ENCODE results near the gene DNAJC22. TPM values are rescaled to one million over a fixed set of nuclear protein-coding genes. Genes with fewer than 3 reads are reported as not detected.

The DNAJC22 gene
- total RNA-seq, 1 experiment from 2014 or later = 0.24 TPM

DNA sequence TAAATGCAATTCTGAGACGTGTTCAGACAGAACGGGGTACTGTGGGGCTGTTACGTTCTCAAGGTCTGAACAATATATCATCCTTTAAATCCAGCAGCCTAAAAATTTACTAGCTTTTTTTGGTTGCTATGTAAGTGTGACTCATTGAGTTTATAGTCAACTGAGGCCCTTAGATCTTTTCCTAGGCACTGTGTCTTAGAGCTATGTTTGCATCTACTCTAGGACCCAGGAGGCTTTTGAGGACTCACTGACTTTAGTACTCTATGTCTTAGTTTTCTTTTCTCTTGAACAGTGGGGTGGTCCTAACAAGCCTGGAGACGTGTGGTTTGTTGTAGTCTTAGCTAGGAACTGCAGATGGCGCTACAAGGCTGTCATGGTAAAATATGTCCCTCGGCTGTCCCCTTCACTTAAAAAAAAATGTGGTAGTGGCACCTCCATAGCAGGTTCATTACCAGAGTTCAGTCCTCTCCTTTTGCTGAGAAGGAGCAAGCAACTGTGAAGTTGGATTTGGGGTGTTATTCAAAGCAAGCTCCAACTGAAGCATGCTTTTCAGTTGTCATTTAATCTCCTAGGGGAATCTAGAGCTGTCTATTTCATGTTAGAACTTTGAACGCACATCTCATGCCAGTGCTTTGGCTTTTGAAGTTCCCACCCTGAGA, 11.9 kb downstream of the DNAJC22 start:
- Mint-ChIP-seq H3K4me3 (no peak overlapping the region), H3K36me3 (no peaks in the 10 kb centered on the region), H3K27me3 (ENCODE audit: low read depth) (peaks cover 3% of the 10 kb centered on the region; the same call in 1 of the 2 replicates), H3K4me1 (no peaks in the 10 kb centered on the region), H3K9me3 (no peaks in the 10 kb centered on the region), H3K27ac (no peak overlapping the region)
- DNase-seq (ENCODE audit: low spot score) (peak; percentile 67), ATAC-seq (peak; percentile 99)
- TF ChIP-seq ZNF138 (CRISPR knock-in tag; conservative IDR thresholded peaks at IDR 0.05) (no peak), CTCF (IDR thresholded peaks at IDR 0.05) (peak; percentile 65), GRHL2 (CRISPR knock-in tag; IDR thresholded peaks at IDR 0.05; ENCODE audit: insufficient replicate concordance, severe bottlenecking) (no peak), PRDM15 (CRISPR knock-in tag; IDR thresholded peaks at IDR 0.05) (peak; percentile 47; the same call in 1 of the 2 replicates)
- CTCF ChIA-PET = interaction anchor here (0.5 to 6.8 kb wide), 54 partner anchors 8 to 803 kb away, joined by 3 to 141 read pairs (median 4); partner anchors contain the start of genes C1QL4, DNAJC22, FAM186B and KCNH3
- POLR2A ChIA-PET = interaction anchor here (0.9 to 1.2 kb wide), 2 partner anchors 27 to 155 kb away, joined by 3 to 5 read pairs; no protein-coding TSS in a partner anchor

DNA sequence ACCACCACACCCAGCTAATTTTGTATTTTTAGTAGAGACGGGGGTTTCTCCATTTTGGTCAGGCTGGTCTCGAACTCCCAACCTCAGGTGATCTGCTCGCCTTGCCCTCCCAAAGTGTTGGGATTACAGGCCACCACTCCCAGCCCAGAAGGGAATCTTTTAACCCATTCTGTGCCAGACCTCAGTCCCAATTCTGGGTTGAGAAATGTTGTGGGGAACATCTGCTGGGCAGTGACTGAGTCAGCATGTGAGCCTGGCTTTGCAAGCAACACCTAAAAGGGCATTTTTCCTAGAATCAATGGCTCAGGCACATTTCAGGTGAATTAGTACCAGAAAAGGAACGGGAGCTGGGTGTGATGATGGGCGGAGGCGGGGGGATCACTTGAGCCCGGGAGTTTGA, 13.0 kb downstream of the DNAJC22 start:
- peaks cover 2% of the 10 kb centered on the region for H3K27me3 Mint-ChIP-seq (ENCODE audit: low read depth)
- ChIA-PET CTCF (interaction anchor here (1.0 to 6.8 kb wide), 14 partner anchors 7 to 222 kb away, joined by 3 to 141 read pairs (median 26); partner anchors contain the start of genes DNAJC22 and SPATS2), POLR2A (no interaction called here)
- no peaks in the 10 kb centered on the region for H3K4me1 Mint-ChIP-seq
- H3K27ac Mint-ChIP-seq = no peak overlapping the region
- ATAC-seq = no peak
- TF ChIP-seq PRDM15 (CRISPR knock-in tag; IDR thresholded peaks at IDR 0.05) (no peak), ATF1 (CRISPR knock-in tag; IDR thresholded peaks at IDR 0.05) (no peak), MYBL2 (CRISPR knock-in tag; IDR thresholded peaks at IDR 0.05) (no peak), IRF1 (CRISPR knock-in tag; IDR thresholded peaks at IDR 0.05) (no peak)
- H3K9me3 Mint-ChIP-seq = no peaks in the 10 kb centered on the region
- no peaks in the 10 kb centered on the region for H3K36me3 Mint-ChIP-seq
- no peak for DNase-seq (ENCODE audit: low spot score)
- no peak overlapping the region for H3K4me3 Mint-ChIP-seq

GRCh38 chr12:49362077-49362476, 15.4 kb downstream of the DNAJC22 start:
- Mint-ChIP-seq H3K27ac (no peak overlapping the region), H3K4me1 (0 out of 2 replicates have a peak, but pooled peaks cover 3% of the 10 kb centered on the region), H3K36me3 (no peaks in the 10 kb centered on the region), H3K27me3 (ENCODE audit: low read depth) (peaks cover 12% of the 10 kb centered on the region), H3K4me3 (no peak overlapping the region), H3K9me3 (no peaks in the 10 kb centered on the region)
- DNase-seq (ENCODE audit: low spot score) (no peak), ATAC-seq (no peak)
- POLR2A ChIA-PET = interaction anchor here (0.6 kb wide), 1 partner anchor 124 kb away, joined by 3 read pairs; no protein-coding TSS in a partner anchor
- CTCF ChIA-PET = interaction anchor here (1.0 to 6.8 kb wide), 4 partner anchors 15 to 218 kb away, joined by 6 to 141 read pairs (median 12); partner anchors contain the start of gene DNAJC22
- TF ChIP-seq, protein P1, sequence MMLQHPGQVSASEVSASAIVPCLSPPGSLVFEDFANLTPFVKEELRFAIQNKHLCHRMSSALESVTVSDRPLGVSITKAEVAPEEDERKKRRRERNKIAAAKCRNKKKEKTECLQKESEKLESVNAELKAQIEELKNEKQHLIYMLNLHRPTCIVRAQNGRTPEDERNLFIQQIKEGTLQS (CRISPR knock-in tag; conservative IDR thresholded peaks at IDR 0.05) = no peak
- TF ChIP-seq FOXK1 (CRISPR knock-in tag; IDR thresholded peaks at IDR 0.05) (no peak), E2F5 (CRISPR knock-in tag; IDR thresholded peaks at IDR 0.05) (no peak), FOXP1 (CRISPR knock-in tag; IDR thresholded peaks at IDR 0.05; ENCODE audit: borderline replicate concordance) (no peak), PRRX2 (CRISPR knock-in tag; IDR thresholded peaks at IDR 0.05) (no peak), KAT7 (CRISPR knock-in tag; IDR thresholded peaks at IDR 0.05; ENCODE audit: borderline replicate concordance) (no peak), MXD4 (CRISPR knock-in tag; IDR thresholded peaks at IDR 0.05; ENCODE audit: borderline replicate concordance) (no peak), CREB1 (CRISPR knock-in tag; IDR thresholded peaks at IDR 0.05) (no peak)

Data from WTC11 (cell line).